ENCODE results near the gene TNNI2.

Gene TNNI2

GRCh38 chr11:1822648-1823375 is 16.0 kb upstream of the TNNI2 start:
- peaks cover 18% of the 10 kb centered on the region for H3K9me3 ChIP-seq (ENCODE audit: insufficient read depth, low read length)
- H3K4me1 ChIP-seq (ENCODE audit: insufficient read depth, insufficient read length), result peaks cover 4% of the 10 kb centered on the region
- no peak overlapping the region for H3K9ac ChIP-seq (ENCODE audit: insufficient read length, low read depth)
- no peak for DNase-seq (ENCODE audit: low read depth, low spot score)
- TF ChIP-seq SUZ12 (IDR thresholded peaks at IDR 0.05; ENCODE audit: extremely low read depth, insufficient read depth, insufficient read length), result no peak
- TF ChIP-seq YY1 (IDR thresholded peaks at IDR 0.05; ENCODE audit: insufficient read depth, insufficient read length), result no peak
- TF ChIP-seq ZNF274 (IDR thresholded peaks at IDR 0.05; ENCODE audit: low read depth, low read length), result no peak
- no peak overlapping the region for H3K4me3 ChIP-seq (ENCODE audit: insufficient read length, low read depth)
- no peaks in the 10 kb centered on the region for H3K36me3 ChIP-seq (ENCODE audit: insufficient read depth, insufficient read length, low read length)
- no peaks in the 10 kb centered on the region for H3K27me3 ChIP-seq (ENCODE audit: insufficient read depth, insufficient read length)

- no peak overlapping the region for H3K9ac ChIP-seq (ENCODE audit: insufficient read length, low read depth)
- H3K9me3 ChIP-seq (ENCODE audit: insufficient read depth, low read length), result peaks cover 10% of the 10 kb centered on the region
- DNase-seq (ENCODE audit: low read depth, low spot score), result no peak
- no peaks in the 10 kb centered on the region for H3K27me3 ChIP-seq (ENCODE audit: insufficient read depth, insufficient read length)
- H3K4me3 ChIP-seq (ENCODE audit: insufficient read length, low read depth), result no peak overlapping the region
- H3K36me3 ChIP-seq (ENCODE audit: insufficient read depth, insufficient read length, low read length), result no peaks in the 10 kb centered on the region
- H3K4me1 ChIP-seq (ENCODE audit: insufficient read depth, insufficient read length), result peaks cover 4% of the 10 kb centered on the region
- TF ChIP-seq SUZ12 (IDR thresholded peaks at IDR 0.05; ENCODE audit: extremely low read depth, insufficient read depth, insufficient read length), result no peak
- TF ChIP-seq ZNF274 (IDR thresholded peaks at IDR 0.05; ENCODE audit: low read depth, low read length), result no peak
- no peak for TF ChIP-seq YY1 (IDR thresholded peaks at IDR 0.05; ENCODE audit: insufficient read depth, insufficient read length)
These were observed 15.2 kb upstream of the TNNI2 start for GRCh38 chr11:1823376-1824220.

- no peaks in the 10 kb centered on the region for H3K27me3 ChIP-seq (ENCODE audit: insufficient read depth, insufficient read length)
- peaks cover 4% of the 10 kb centered on the region for H3K4me1 ChIP-seq (ENCODE audit: insufficient read depth, insufficient read length)
These were observed 14.4 kb upstream of the TNNI2 start for GRCh38 chr11:1824221-1825038.

GRCh38 chr11:1825039-1825740 is 13.6 kb upstream of the TNNI2 start:
- H3K4me3 ChIP-seq (ENCODE audit: insufficient read length, low read depth), result no peak overlapping the region
- DNase-seq (ENCODE audit: low read depth, low spot score), result peak; percentile 89
- H3K27me3 ChIP-seq (ENCODE audit: insufficient read depth, insufficient read length), result no peaks in the 10 kb centered on the region
- TF ChIP-seq YY1 (IDR thresholded peaks at IDR 0.05; ENCODE audit: insufficient read depth, insufficient read length) (no peak), SUZ12 (IDR thresholded peaks at IDR 0.05; ENCODE audit: extremely low read depth, insufficient read depth, insufficient read length) (no peak), ZNF274 (IDR thresholded peaks at IDR 0.05; ENCODE audit: low read depth, low read length) (no peak)
- peaks cover 5% of the 10 kb centered on the region for H3K4me1 ChIP-seq (ENCODE audit: insufficient read depth, insufficient read length)
- H3K36me3 ChIP-seq (ENCODE audit: insufficient read depth, insufficient read length, low read length), result no peaks in the 10 kb centered on the region
- no peaks in the 10 kb centered on the region; the same call in 1 of the 2 replicates for H3K9me3 ChIP-seq (ENCODE audit: insufficient read depth, low read length)
- peak overlapping the region; percentile 25 for H3K9ac ChIP-seq (ENCODE audit: insufficient read length, low read depth)

More at GRCh38 chr11:1824221-1825038, 14.4 kb upstream of the TNNI2 start:
- no peaks in the 10 kb centered on the region for H3K36me3 ChIP-seq (ENCODE audit: insufficient read depth, insufficient read length, low read length)
- H3K4me3 ChIP-seq (ENCODE audit: insufficient read length, low read depth), result no peak overlapping the region
- peaks cover 1% of the 10 kb centered on the region; the same call in 1 of the 2 replicates for H3K9me3 ChIP-seq (ENCODE audit: insufficient read depth, low read length)
- no peak for DNase-seq (ENCODE audit: low read depth, low spot score)
- no peak for TF ChIP-seq YY1 (IDR thresholded peaks at IDR 0.05; ENCODE audit: insufficient read depth, insufficient read length)
- TF ChIP-seq ZNF274 (IDR thresholded peaks at IDR 0.05; ENCODE audit: low read depth, low read length), result no peak
- no peak for TF ChIP-seq SUZ12 (IDR thresholded peaks at IDR 0.05; ENCODE audit: extremely low read depth, insufficient read depth, insufficient read length)
- no peak overlapping the region for H3K9ac ChIP-seq (ENCODE audit: insufficient read length, low read depth)

GRCh38 chr11:1825785-1826451 is 12.9 kb upstream of the TNNI2 start:
- Histone ChIP-seq H3K36me3 (ENCODE audit: insufficient read depth, insufficient read length, low read length) (no peaks in the 10 kb centered on the region), H3K27me3 (ENCODE audit: insufficient read depth, insufficient read length) (no peaks in the 10 kb centered on the region), H3K9ac (ENCODE audit: insufficient read length, low read depth) (peak overlapping the region; percentile 25), H3K4me1 (ENCODE audit: insufficient read depth, insufficient read length) (peaks cover 11% of the 10 kb centered on the region), H3K9me3 (ENCODE audit: insufficient read depth, low read length) (no peaks in the 10 kb centered on the region; the same call in 1 of the 2 replicates), H3K4me3 (ENCODE audit: insufficient read length, low read depth) (no peak overlapping the region)
- TF ChIP-seq SUZ12 (IDR thresholded peaks at IDR 0.05; ENCODE audit: extremely low read depth, insufficient read depth, insufficient read length) (no peak), YY1 (IDR thresholded peaks at IDR 0.05; ENCODE audit: insufficient read depth, insufficient read length) (no peak), ZNF274 (IDR thresholded peaks at IDR 0.05; ENCODE audit: low read depth, low read length) (no peak)
- no peak for DNase-seq (ENCODE audit: low read depth, low spot score)

- no peaks in the 10 kb centered on the region for H3K36me3 ChIP-seq (ENCODE audit: insufficient read depth, insufficient read length, low read length)
- no peak for TF ChIP-seq SUZ12 (IDR thresholded peaks at IDR 0.05; ENCODE audit: extremely low read depth, insufficient read depth, insufficient read length)
- H3K4me1 ChIP-seq (ENCODE audit: insufficient read depth, insufficient read length), result peaks cover 11% of the 10 kb centered on the region
- no peaks in the 10 kb centered on the region for H3K27me3 ChIP-seq (ENCODE audit: insufficient read depth, insufficient read length)
- no peak overlapping the region for H3K4me3 ChIP-seq (ENCODE audit: insufficient read length, low read depth)
- H3K9me3 ChIP-seq (ENCODE audit: insufficient read depth, low read length), result no peaks in the 10 kb centered on the region; the same call in 1 of the 2 replicates
- no peak for DNase-seq (ENCODE audit: low read depth, low spot score)
- H3K9ac ChIP-seq (ENCODE audit: insufficient read length, low read depth), result no peak overlapping the region
These were observed 12.2 kb upstream of the TNNI2 start for GRCh38 chr11:1826552-1827094.
